Esophagus (tissue), 2 donors: ENCODE data around the gene WBP2NL. TPM values are rescaled to one million over a fixed set of nuclear protein-coding genes. Genes with fewer than 3 reads are reported as not detected.
"Not testable (repeated sequence)": the region's sequence is repeated elsewhere in the genome, so short reads cannot be mapped to it uniquely, and the experiment has no call there.

Experiments
- H3K27ac ChIP-seq, 2 donors: one replicate each; pipeline ENCODE4 v1.5.1; 2013; ENCODE audit warnings: low read depth in 2 of 2, mild to moderate bottlenecking in 2 of 2, inconsistent platforms in 1 of 2, low read length in 1 of 2, moderate library complexity in 1 of 2
- H3K27me3 ChIP-seq, 2 donors: one replicate each; pipeline ENCODE4 v1.6.1; 2013; ENCODE audit warnings: low read length in 2 of 2, control low read depth in 1 of 2, mild to moderate bottlenecking in 1 of 2; ENCODE audit not compliant: insufficient read depth in 2 of 2, control insufficient read depth in 1 of 2
- H3K36me3 ChIP-seq, 2 donors: one replicate each; pipeline ENCODE4 v1.6.1; 2013; ENCODE audit warnings: low read length in 1 of 2; ENCODE audit not compliant: control insufficient read depth in 2 of 2, insufficient read depth in 2 of 2
- H3K4me1 ChIP-seq, 2 donors: one replicate each; pipeline ENCODE4 v1.6.1; 2013; ENCODE audit warnings: low read length in 1 of 2; ENCODE audit not compliant: control insufficient read depth in 2 of 2, insufficient read depth in 2 of 2
- H3K4me3 ChIP-seq, 2 donors: one replicate each; pipeline ENCODE4 v1.5.1; 2013; ENCODE audit warnings: low read length in 2 of 2, mild to moderate bottlenecking in 2 of 2, low read depth in 1 of 2, moderate library complexity in 1 of 2
- H3K9me3 ChIP-seq, 2 donors: one replicate each; pipeline ENCODE4 v1.6.1; 2013; ENCODE audit warnings: mild to moderate bottlenecking in 2 of 2, low read depth in 1 of 2, low read length in 1 of 2, moderate library complexity in 1 of 2; ENCODE audit not compliant: control insufficient read depth in 2 of 2, insufficient read depth in 1 of 2
- WGBS, 2 donors: extraction: QIAGEN DNeasy Blood & Tissue Kit; methylation state at CpG; one replicate each; pipeline ENCODE4 v1.1.7; 2013; 5-methylcytosine and 5-hydroxymethylcytosine counted together
- polyA plus RNA-seq, 2 donors: library from polyadenylated mRNA; stranded (reverse); fragments of 200-250 nt; gene quantifications; one replicate each; pipeline ENCODE4 v1.2.3, GENCODE V29; 2013
- donor health status: healthy with polysubstance abuse.
- donor health status: Bipolar disorder and iron deficiency.

The WBP2NL gene, protein sequence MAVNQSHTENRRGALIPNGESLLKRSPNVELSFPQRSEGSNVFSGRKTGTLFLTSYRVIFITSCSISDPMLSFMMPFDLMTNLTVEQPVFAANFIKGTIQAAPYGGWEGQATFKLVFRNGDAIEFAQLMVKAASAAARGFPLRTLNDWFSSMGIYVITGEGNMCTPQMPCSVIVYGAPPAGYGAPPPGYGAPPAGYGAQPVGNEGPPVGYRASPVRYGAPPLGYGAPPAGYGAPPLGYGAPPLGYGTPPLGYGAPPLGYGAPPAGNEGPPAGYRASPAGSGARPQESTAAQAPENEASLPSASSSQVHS
- polyA plus RNA-seq = under 1 TPM; 0.13 to 0.59 TPM

DNA sequence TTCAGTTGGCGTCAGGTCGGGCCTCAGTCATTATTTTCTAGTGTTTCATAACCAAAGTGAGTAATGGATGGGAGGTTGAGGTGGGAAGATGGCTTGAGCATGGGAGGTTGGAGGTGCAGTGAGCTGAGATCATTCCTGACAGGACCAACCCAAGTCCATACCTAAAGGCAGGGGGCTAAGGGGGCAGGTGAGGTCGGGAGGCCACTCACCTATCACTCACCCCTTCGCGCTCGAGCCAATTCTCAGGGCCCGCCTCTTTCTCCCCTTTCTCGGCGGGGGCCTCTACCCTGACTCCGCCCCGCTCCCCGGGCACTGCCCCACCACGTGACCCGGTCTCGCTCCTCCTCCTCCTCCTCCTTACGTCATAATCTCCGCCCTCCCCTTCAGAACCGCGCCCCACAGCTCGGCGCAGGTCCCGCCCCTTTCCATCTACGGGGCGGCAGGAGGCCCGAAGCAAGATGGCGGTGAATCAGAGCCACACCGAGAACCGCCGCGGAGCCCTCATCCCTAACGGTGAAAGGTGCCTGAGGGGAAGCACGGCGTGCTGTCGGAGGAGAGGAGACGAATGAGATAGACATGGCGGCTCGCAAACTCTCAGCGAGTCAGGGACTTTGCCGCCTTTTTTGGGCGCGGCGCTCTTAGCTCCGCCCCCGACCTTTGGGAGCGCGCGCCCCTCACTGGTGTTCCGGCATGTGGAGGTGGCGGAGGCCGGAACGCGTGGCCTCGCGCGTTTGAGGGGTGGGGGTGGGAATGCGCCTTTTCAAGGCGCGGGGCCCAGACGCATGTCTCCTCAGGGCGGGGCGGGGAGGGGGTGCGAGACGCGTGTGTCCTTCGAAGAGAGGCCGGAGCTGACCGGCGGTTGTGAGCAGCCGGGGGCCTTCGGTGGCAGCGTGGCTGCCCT lies at the start of gene WBP2NL:
WBP2NL (plus strand) TSS at position 428 of the 901 bp plus-strand sequence; CDS start at position 459, 31 bp downstream.
- Histone ChIP-seq H3K4me3 (peak within 1 kb of the TSS; percentile 56 to 69), H3K36me3 (peaks cover 0 to 2% of the 10 kb centered on the region in 2 donors), H3K9me3 (no peaks in the 10 kb centered on the region), H3K4me1 (peaks cover 0 to 6% of the 10 kb centered on the region in 2 donors), H3K27ac (no peak within 1 kb of the TSS), H3K27me3 (no peaks in the 10 kb centered on the region)
- whole genome bisulfite sequencing, 2 donors = 33 to 37% methylated on average over 63 to 71 of the region's 71 CpGs

DNA sequence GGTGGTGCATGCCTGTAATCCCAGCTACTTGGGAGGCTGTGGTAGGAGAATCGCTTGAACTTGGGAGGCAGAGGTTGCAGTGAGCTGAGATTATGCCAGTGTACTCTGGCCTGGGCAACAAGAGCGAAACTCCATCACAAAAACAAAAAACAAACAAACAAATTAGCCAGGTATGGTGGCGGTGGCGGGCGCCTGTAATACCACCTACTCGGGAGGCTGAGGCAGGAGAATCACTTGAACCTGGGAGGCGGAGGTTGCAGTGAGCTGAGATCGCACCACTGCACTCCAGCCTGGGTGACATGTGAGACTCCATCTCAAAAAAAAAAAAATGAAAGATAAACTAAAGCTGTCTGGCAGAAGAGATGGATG lies 49.7 kb upstream of the WBP2NL start:
- H3K36me3 ChIP-seq, H3K9me3 ChIP-seq, H3K4me1 ChIP-seq, H3K27me3 ChIP-seq, H3K27ac ChIP-seq, H3K4me3 ChIP-seq: not testable (repeated sequence)
- WGBS, 2 donors = 84 to 85% methylated on average over 8 of the region's 8 CpGs

DNA sequence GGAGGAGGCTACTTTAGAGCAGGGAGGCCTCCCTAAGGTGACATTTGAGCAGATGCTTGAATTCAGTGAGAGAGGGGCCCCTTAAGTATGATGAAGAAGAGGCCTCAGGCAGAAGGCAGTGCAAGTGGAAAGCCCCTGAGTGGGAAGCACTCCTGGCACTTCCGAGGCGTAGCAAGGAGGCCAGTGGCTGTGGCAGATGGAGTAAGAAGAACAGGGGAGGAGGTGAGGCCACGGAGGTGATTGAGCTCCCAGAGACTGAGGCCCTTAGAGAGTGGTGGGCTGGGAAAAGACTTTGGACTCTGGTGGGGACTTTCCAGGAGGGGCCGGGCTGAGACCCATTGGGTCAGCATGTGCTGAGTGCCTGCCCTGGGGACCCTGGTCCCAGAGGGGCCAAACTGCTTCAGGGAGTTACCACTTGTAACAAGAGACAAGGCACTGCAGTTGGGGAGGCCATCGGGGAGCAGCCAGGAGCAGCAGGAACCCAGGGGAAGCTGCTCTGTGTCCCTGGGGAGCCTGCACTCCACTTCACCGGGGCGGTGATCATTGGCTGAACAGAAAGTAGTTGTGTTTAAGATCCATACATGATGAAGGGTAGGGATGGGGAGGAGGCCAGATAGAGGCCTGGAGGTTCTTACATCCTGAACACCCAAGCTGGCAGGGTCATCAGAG lies 49.2 kb upstream of the WBP2NL start:
- H3K9me3 ChIP-seq = no peaks in the 10 kb centered on the region
- no peaks in the 10 kb centered on the region for H3K36me3 ChIP-seq
- 86 to 87% methylated on average over 7 of the region's 7 CpGs for WGBS, 2 donors
- no peak overlapping the region for H3K27ac ChIP-seq
- H3K4me3 ChIP-seq = no peak overlapping the region
- no peaks in the 10 kb centered on the region for H3K27me3 ChIP-seq
- H3K4me1 ChIP-seq = peaks cover 0 to 8% of the 10 kb centered on the region in 2 donors

DNA sequence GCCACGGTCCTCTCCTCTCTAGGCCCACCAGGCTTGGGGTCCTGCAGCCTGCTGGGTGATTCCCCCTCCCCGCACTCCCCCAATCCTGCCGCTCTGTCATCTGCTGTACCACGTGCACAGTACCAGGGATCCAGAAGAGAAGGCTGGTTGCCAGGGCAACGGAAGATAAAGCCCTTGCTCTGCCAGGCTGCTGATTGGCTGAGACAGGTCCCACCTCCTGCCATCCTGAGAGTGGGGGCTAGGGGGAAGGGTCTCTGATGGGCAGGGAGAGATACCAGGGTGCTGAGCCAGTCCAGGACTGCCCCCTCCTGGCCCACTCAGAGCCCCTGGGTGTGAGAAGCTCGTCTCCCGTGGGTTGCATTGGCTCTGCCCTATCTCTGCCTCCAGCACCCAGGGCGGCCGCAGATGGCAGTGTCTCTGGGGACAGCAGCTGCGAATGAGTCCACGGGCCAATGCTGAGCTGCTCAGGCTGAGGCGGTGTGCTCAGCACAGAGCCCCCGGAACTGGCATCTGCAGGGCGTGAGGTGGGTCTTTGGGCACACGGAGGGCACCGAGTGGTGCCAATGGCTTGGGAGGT lies 46.6 kb upstream of the WBP2NL start, which contains the start of gene SMIM45:
SMIM45 (plus strand) TSS at position 253 of the 577 bp plus-strand sequence.
- WGBS, 2 donors = 68 to 78% methylated on average over 16 of the region's 16 CpGs
- no peak within 1 kb of the TSS for H3K4me3 ChIP-seq
- no peaks in the 10 kb centered on the region for H3K4me1 ChIP-seq
- H3K36me3 ChIP-seq = no peaks in the 10 kb centered on the region
- H3K27ac ChIP-seq = no peak within 1 kb of the TSS
- no peaks in the 10 kb centered on the region for H3K9me3 ChIP-seq
- no peaks in the 10 kb centered on the region for H3K27me3 ChIP-seq

DNA sequence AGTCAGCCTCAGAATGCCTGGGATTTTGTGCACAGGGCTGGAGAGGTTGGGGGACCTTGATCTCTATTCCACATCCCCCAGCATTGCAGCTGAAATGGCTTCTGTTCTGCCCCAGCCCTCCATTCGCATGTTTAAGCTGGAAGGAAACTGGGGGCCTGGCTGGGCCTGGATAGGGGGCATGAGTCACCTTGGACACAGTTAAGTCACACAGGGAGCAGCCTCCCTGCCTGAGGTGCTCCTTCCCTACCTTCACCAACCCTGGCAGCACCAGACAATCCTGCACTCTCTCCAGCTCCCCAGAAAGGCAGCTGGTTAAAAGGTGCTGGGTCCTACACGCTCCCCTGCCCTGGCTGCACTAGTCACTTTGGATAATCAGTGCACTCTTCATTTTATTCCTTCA lies 45.9 kb upstream of the WBP2NL start:
- Histone ChIP-seq H3K27me3 (no peaks in the 10 kb centered on the region), H3K9me3 (no peaks in the 10 kb centered on the region), H3K4me1 (peaks cover 0 to 4% of the 10 kb centered on the region in 2 donors), H3K36me3 (no peaks in the 10 kb centered on the region), H3K4me3 (no peak overlapping the region), H3K27ac (no peak overlapping the region)
- WGBS, 2 donors = 78 to 79% methylated on average over 2 of the region's 2 CpGs

DNA sequence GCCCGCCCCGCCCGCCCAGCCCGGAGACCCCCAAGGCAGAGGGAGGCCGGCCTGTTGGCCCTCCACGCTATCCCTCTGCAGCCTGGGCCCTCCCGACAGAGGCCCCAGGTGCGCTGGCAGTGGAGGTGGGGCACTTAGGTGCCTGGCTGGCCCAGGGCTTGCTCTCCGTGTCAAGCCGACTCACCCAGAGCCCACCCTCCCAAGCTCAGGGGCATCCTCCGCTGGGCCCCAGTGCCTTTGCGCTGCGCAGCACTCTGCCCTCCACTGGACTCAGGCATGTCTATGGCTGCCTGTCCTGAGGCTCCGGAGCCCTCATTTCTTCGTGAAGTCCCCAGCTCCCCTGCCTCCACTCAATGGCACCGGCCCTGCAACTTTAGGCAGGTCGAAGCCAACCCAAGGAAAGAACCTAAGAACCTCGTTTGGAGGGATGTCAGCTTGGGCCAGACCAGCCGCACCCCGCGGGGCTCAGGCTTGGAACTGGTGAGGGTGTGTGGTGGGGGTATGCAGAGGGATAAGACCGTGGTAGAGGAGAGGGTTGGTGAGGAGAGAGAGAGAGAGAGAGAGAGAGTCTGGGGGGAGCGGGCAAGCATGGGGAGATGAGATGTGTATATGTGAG lies 40.5 kb upstream of the WBP2NL start:
- peaks cover 0 to 4% of the 10 kb centered on the region in 2 donors for H3K4me1 ChIP-seq
- H3K36me3 ChIP-seq = no peaks in the 10 kb centered on the region
- H3K27me3 ChIP-seq = no peaks in the 10 kb centered on the region
- H3K4me3 ChIP-seq = no peak overlapping the region
- H3K9me3 ChIP-seq = no peaks in the 10 kb centered on the region
- WGBS, 2 donors = 49 to 59% methylated on average over 20 to 23 of the region's 23 CpGs
- no peak overlapping the region for H3K27ac ChIP-seq

DNA sequence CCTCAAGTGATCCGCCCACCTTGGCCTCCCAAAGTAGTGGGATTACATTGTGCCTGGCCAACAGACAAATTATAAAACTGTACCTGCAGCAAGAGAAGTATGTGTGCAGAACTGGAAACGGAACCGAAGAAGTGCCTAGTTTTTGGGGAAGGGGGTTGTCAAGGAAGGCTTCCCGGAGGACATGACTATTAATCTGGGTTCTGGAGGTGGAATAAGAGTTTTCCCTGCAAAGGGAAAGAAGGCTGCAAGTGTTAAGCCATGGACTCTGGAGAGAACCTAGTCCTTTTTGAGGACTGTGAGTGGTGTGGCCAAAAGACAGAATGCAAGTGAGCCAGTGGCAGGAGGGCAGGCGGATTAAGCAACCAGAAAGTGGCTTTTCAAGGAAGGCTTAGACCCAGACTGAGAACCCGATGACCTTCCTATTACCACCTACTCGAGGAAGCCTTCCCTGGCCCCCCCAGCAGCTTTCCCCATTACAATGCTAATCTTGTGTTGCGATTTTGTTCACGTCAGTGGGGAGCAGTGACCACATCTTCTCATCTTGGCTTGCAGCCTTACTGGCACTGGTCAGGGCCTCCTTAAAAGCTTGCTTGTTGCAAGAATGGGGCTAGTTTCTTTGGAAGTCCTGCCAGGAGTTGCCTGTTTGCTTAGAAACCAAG lies 35.0 kb upstream of the WBP2NL start:
- 73% methylated on average over 9 of the region's 9 CpGs for WGBS, 2 donors
- H3K27ac ChIP-seq = no peak overlapping the region
- no peaks in the 10 kb centered on the region for H3K27me3 ChIP-seq

DNA sequence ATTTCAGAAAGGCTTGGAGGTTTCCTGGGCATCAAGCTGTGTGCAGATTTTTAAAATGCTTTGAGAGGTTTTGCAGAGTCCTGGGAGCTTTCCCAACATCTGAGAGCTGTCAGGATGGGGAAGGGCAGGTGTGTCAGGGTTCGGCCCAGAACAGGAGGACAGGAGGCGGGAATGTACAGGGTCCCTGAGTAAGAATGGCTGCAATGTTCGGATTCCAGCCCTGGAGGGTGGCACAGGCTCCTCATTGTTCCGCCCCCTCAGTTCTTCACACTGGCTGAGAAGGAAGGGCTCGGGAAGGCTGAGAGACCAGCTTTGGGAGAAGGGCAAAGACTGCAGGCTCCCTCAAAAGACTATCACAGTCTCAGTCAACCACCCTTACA lies 34.5 kb upstream of the WBP2NL start:
- no peaks in the 10 kb centered on the region for H3K27me3 ChIP-seq
- no peak overlapping the region for H3K27ac ChIP-seq
- WGBS, 2 donors = 62 to 71% methylated on average over 5 of the region's 5 CpGs
- H3K4me1 ChIP-seq = no peaks in the 10 kb centered on the region
- no peaks in the 10 kb centered on the region for H3K9me3 ChIP-seq
- H3K4me3 ChIP-seq = no peak overlapping the region
- no peaks in the 10 kb centered on the region for H3K36me3 ChIP-seq

More for the DNA sequence above, 35.0 kb upstream of the WBP2NL start:
- no peaks in the 10 kb centered on the region for H3K36me3 ChIP-seq
- H3K9me3 ChIP-seq = no peaks in the 10 kb centered on the region
- H3K4me1 ChIP-seq = no peaks in the 10 kb centered on the region
- H3K4me3 ChIP-seq = no peak overlapping the region
